ENCODE results near the gene GABRG3. TPM values are rescaled to one million over a fixed set of nuclear protein-coding genes. Genes with fewer than 3 reads are reported as not detected.

GABRG3 gene
- total and polyA plus RNA-seq, 11 donors: not detected

DNA sequence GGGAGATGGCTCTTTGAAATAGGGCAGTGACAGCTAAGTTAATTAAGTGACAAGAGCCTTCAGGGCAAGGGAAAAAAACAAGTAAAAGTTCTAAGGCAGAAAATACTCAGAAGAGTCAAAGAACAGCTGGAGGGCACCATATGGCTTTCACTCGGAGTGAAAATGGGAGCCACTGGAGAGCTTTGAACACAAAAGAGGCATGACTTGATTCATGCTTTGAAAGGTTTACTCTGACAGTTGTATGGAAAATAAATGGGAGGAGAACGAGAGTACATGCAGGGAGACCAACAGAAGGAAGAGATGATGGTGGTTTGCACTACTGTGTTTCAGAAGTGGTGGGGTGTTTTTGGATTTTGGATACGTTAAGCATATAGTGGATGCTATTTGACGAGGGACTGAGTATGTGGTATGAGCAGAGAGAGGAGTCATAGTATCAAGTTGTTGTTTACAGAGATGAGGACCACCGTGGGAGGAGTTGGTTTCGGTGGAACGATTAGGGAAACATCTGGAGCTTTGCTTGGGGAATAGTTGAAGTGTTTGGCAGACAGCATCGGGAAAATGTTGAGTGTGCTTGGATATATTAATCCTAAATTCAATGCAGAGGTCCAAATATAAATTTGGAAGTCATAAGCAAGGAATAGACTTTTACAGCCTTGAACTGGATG, 411.5 kb downstream of the GABRG3 start:
- Histone ChIP-seq H3K4me3 (no peak overlapping the region), H3K27me3 (no peaks in the 10 kb centered on the region), H3K36me3 (no peaks in the 10 kb centered on the region), H3K27ac (no peak overlapping the region), H3K9me3 (peaks cover 0 to 15% (median 0%) of the 10 kb centered on the region in 12 donors), H3K4me1 (no peaks in the 10 kb centered on the region)
- DNase-seq (no peak), ATAC-seq (no peak)
- WGBS, 4 donors: 46 to 67% (median 50%) methylated on average over 8 of the region's 8 CpGs
- intact Hi-C loops (cut with DNase I): no loop called here
- TF ChIP-seq, protein P1, sequence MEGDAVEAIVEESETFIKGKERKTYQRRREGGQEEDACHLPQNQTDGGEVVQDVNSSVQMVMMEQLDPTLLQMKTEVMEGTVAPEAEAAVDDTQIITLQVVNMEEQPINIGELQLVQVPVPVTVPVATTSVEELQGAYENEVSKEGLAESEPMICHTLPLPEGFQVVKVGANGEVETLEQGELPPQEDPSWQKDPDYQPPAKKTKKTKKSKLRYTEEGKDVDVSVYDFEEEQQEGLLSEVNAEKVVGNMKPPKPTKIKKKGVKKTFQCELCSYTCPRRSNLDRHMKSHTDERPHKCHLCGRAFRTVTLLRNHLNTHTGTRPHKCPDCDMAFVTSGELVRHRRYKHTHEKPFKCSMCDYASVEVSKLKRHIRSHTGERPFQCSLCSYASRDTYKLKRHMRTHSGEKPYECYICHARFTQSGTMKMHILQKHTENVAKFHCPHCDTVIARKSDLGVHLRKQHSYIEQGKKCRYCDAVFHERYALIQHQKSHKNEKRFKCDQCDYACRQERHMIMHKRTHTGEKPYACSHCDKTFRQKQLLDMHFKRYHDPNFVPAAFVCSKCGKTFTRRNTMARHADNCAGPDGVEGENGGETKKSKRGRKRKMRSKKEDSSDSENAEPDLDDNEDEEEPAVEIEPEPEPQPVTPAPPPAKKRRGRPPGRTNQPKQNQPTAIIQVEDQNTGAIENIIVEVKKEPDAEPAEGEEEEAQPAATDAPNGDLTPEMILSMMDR (IDR thresholded peaks at IDR 0.05): no peak
- TF ChIP-seq POLR2A (IDR thresholded peaks at IDR 0.05): no peak

DNA sequence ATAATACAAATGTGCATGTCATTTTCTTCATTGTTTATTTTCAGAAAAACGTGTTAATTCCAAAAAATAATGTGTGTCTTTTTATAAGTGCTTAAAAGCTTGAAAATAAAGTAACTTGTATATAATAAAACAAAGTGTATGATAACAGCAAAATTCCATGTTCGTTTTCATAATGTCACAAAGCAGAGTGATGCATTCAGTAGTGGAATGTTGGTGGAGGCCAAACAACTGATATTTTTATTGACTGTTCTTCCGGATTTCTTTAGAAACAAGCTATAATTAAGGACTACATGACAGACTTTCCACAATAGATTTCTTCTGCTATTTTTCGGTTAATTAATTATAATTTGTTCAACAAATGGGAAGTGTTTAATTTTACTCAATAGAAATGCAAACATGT, 412.7 kb downstream of the GABRG3 start:
- TF ChIP-seq, protein P1 (IDR thresholded peaks at IDR 0.05): no peak
- TF ChIP-seq POLR2A (IDR thresholded peaks at IDR 0.05): no peak
- ATAC-seq: no peak
- Histone ChIP-seq H3K27me3 (no peaks in the 10 kb centered on the region), H3K4me1 (no peaks in the 10 kb centered on the region), H3K36me3 (no peaks in the 10 kb centered on the region), H3K4me3 (no peak overlapping the region), H3K9me3 (peaks cover 0 to 20% (median 0%) of the 10 kb centered on the region in 12 donors), H3K27ac (no peak overlapping the region)
- no peak for DNase-seq
- intact Hi-C loops (cut with DNase I): no loop called here
- 61 to 75% (median 63%) methylated on average over 4 of the region's 4 CpGs for WGBS, 4 donors

DNA sequence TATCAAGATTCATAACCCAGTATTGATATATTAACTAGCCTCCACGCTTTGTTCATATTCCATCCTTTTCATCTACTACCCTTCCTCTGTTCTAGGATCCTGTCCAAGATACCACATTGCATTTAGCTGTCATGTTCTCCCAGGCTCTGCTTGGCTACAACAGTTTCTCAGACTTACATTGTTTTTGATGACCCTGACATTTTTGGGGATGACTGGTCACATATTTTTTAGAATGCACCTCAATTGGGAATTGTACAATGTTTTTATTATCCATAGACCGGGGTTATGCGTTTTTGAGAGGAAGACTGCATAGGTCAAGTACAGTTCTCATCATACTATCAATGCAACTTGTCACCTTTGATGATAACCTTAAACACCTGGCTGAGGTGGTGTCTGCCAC, 421.2 kb downstream of the GABRG3 start:
- H3K27me3 ChIP-seq: no peaks in the 10 kb centered on the region
- intact Hi-C loops (cut with DNase I): no loop called here

DNA sequence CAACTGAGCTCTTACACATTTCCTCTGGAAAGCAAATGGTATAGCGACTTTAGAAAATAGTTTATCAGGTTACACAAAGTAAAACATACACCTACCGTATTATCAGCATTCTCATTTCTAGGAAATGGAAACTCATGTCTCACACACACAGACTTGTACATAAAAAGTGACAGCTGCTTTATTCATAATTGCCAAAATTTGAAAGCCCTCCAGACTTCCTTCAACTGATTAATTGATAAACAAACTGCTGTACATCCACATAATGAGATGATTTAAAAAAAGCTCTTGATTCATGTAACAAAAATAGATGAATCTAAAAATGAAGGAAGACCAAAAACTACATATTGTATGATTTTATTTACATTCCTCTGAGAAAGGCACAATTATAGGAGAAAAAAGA, 425.5 kb downstream of the GABRG3 start:
- Histone ChIP-seq H3K27ac (no peak overlapping the region), H3K4me1 (no peaks in the 10 kb centered on the region), H3K27me3 (peaks cover 0 to 5% (median 0%) of the 10 kb centered on the region in 9 donors), H3K36me3 (no peaks in the 10 kb centered on the region), H3K4me3 (no peak overlapping the region), H3K9me3 (peaks cover 0 to 18% (median 0%) of the 10 kb centered on the region in 12 donors)
- intact Hi-C loops (cut with DNase I): no loop called here
- ATAC-seq: no peak
- WGBS, 4 donors: 36 to 62% (median 45%) methylated on average over 2 of the region's 2 CpGs
- DNase-seq: no peak
- TF ChIP-seq, protein P1 (IDR thresholded peaks at IDR 0.05): no peak
- TF ChIP-seq POLR2A (IDR thresholded peaks at IDR 0.05): no peak

More for the DNA sequence above, 421.2 kb downstream of the GABRG3 start:
- H3K4me3 ChIP-seq: no peak overlapping the region
- ATAC-seq (no peak), DNase-seq (no peak)
- H3K4me1 ChIP-seq: no peaks in the 10 kb centered on the region
- no peak overlapping the region for H3K27ac ChIP-seq
- WGBS, 4 donors: 53 to 72% (median 65%) methylated on average over 3 of the region's 3 CpGs
- no peaks in the 10 kb centered on the region for H3K36me3 ChIP-seq
- peaks cover 0 to 24% (median 0%) of the 10 kb centered on the region in 12 donors for H3K9me3 ChIP-seq
- no peak for TF ChIP-seq POLR2A (IDR thresholded peaks at IDR 0.05)
- TF ChIP-seq, protein P1 (IDR thresholded peaks at IDR 0.05): no peak

Data from heart left ventricle (tissue), 16 donors.